Astrocyte of the cerebellum (primary cell): ENCODE measurements around the gene FREM1.

Experiments
- DNase-seq: peaks from one replicate; pipeline ENCODE4 v3.0.0-alpha.2; 2011; ENCODE audit warnings: low read depth
- H3K4me3 ChIP-seq: 2 replicates; pipeline ENCODE4 v1.5.1; 2011; ENCODE audit warnings: mild to moderate bottlenecking, low read depth, low read length, moderate library complexity
- CTCF ChIP-seq: IDR thresholded peaks from 2 replicates; pipeline ENCODE4 v1.5.1; 2012; ENCODE audit warnings: low read length, low read depth, moderate library complexity, mild to moderate bottlenecking; ENCODE audit errors: missing control alignments
- in situ Hi-C: cut with HindIII; loops from 2 replicates; pipeline ENCODE4 v1.10.0; 2017; ENCODE audit warnings: low sequenced_read_pairs

FREM1 gene

GRCh38 chr9:14909961-14910805 is at the start of gene FREM1:
Gene FREM1 (minus strand): TSS chr9:14910428. CDS start chr9:14868977, 41,451 bp downstream.
- DNase-seq: no peak
- no peak for TF ChIP-seq CTCF

DNA sequence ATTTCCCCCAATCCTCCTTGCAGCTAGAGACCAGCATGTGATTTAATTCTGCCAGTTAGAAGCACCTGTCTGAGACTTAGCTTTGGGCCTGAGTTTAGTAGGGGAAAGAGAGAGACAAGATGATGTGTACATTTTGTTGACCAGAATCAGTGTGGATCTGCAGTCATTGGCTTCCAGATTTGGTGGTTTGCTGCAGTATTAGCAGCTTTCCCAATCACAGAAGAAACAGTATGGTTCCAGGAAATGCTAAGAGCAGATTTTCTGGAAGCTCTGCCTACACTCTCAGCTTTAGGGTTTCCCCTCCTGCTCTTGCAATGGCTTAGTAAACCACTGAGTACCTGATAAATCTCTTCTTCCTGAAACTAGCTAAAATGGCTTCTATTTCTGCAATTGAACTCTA is 48.8 kb upstream of the FREM1 start:
- no peak for TF ChIP-seq CTCF
- no peak overlapping the region for H3K4me3 ChIP-seq
- no peak for DNase-seq
- in situ Hi-C loops: no loop called here

More at GRCh38 chr9:14909961-14910805, at the start of gene FREM1:
- in situ Hi-C loops: no loop called here
- H3K4me3 ChIP-seq: peak within 1 kb of the TSS; percentile 9

GRCh38 chr9:14957109-14957508 is 46.9 kb upstream of the FREM1 start:
- in situ Hi-C loops: no loop called here
- TF ChIP-seq CTCF: no peak
- H3K4me3 ChIP-seq: no peak overlapping the region
- no peak for DNase-seq

DNA sequence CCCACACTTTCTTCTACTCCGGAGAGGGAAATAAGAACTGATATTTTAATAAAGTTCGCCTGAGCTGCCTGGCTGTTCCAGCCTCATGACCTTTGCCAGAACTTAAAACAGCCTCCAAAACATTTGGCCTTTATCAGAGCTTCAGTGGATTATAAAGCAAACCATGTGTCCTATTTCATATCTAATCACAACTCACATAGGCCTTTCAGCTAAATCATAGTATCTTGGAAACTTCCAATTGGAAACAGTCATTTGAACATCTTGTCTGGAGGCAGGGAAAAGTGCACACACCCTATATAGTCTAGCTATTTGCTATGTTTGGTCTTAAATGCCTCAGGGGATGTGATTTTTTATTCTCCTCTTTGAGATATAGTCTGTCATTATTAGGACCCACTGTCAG is 46.0 kb upstream of the FREM1 start:
- in situ Hi-C loops: no loop called here
- no peak overlapping the region for H3K4me3 ChIP-seq
- no peak for TF ChIP-seq CTCF
- no peak for DNase-seq

- in situ Hi-C loops: no loop called here
- H3K4me3 ChIP-seq: no peak overlapping the region
- TF ChIP-seq CTCF: no peak
- DNase-seq: no peak
Measured at GRCh38 chr9:14945351-14945750, 35.1 kb upstream of the FREM1 start.

DNA sequence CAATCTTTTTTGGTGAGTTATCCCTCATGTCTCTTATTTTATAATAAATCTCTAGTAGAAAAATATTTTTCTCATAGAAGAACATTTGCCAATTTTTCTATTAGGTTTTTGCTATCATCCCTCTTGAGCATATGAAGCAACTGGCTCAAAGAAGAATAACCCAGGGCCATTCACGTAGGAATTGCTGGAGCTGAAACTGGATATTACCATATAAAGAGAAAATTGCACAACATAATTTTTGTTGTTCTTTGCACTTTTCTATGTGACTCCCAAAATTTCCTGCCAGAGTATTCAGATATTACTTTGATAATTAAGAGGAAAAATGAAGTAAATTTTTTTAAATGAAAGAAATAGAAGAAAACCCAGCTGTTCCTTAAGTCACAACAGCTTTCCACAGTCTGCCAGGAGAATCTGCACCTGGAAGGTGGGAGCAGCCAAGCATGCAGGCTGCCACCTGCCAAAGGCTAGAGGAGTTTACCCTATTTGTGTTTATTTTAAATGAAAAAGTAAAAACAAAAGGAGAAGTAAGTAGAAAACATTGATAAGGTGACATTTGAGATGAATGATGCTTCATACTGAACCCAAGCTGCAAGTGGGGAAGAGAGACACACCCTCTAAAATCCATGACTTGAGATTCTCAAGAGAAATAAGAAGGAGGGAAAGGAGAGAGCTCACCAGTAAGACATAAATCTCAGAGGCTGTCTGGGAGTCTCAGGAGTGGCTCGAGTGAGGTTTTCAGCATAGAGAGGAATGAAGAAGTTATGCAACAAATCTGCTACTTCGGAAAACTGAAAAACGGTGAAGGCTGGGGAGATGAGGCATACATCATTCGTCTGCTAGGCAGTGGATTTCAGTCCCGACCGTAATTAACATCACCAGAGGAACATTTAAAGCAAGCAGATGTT is 31.5 kb upstream of the FREM1 start:
- TF ChIP-seq CTCF: no peak
- in situ Hi-C loops: no loop called here
- no peak for DNase-seq
- H3K4me3 ChIP-seq: no peak overlapping the region
